SKM-1 treated with dmso at 0.1 percent for 144 hours (cell line): ENCODE data around the gene C1QTNF1.

Experiments
- DNase-seq: peaks from one replicate; lab custom pipeline; 2025; ENCODE audit not compliant: unreplicated experiment; lab: John Stamatoyannopoulos, UW

The C1QTNF1 gene

GRCh38 chr17:78992542-78993212 is 31.3 kb upstream of the C1QTNF1 start:
- no peak for DNase-seq

GRCh38 chr17:78993241-78993956 is 30.6 kb upstream of the C1QTNF1 start:
- peak; percentile 10 for DNase-seq

GRCh38 chr17:78993981-78994671 is 29.8 kb upstream of the C1QTNF1 start:
- no peak for DNase-seq

- DNase-seq, result no peak
Measured at GRCh38 chr17:78995022-78995760, 28.8 kb upstream of the C1QTNF1 start.

- no peak for DNase-seq
Measured at GRCh38 chr17:78995761-78996451, 28.1 kb upstream of the C1QTNF1 start.

GRCh38 chr17:78996781-78997201 is 27.2 kb upstream of the C1QTNF1 start:
- no peak for DNase-seq

GRCh38 chr17:78997231-78997741 is 26.7 kb upstream of the C1QTNF1 start:
- DNase-seq, result no peak

- DNase-seq, result no peak
Measured at GRCh38 chr17:78997881-78998280, 26.1 kb upstream of the C1QTNF1 start.

- no peak for DNase-seq
Measured at GRCh38 chr17:78998311-78999055, 25.5 kb upstream of the C1QTNF1 start.

GRCh38 chr17:78999056-78999768 is 24.8 kb upstream of the C1QTNF1 start:
- DNase-seq, result no peak

- DNase-seq, result no peak
Measured at GRCh38 chr17:78999947-79000395, 24.0 kb upstream of the C1QTNF1 start.

- DNase-seq, result no peak
Measured at GRCh38 chr17:79000396-79001189, 23.4 kb upstream of the C1QTNF1 start.

GRCh38 chr17:79001190-79002020 is 22.6 kb upstream of the C1QTNF1 start:
- no peak for DNase-seq

GRCh38 chr17:79002291-79002690 is 21.7 kb upstream of the C1QTNF1 start:
- no peak for DNase-seq

- no peak for DNase-seq
Measured at GRCh38 chr17:79002796-79003593, 21.0 kb upstream of the C1QTNF1 start.

- no peak for DNase-seq
Measured at GRCh38 chr17:79003661-79004411, 20.1 kb upstream of the C1QTNF1 start.
